Endometrial microvascular endothelial cells (primary cell): ENCODE measurements around the gene FBXL7. TPM values are rescaled to one million over a fixed set of nuclear protein-coding genes. Genes with fewer than 3 reads are reported as not detected.

Experiments
- in situ Hi-C: cut with HindIII; loops from 2 replicates; pipeline ENCODE4 v1.10.0; 2017; ENCODE audit warnings: low sequenced_read_pairs, low pct_unique_long_range_greater_than_20kb; ENCODE audit errors: inconsistent ontology term
- total RNA-seq: library from RNA; depleted of rRNA; stranded (reverse); fragments of >200 nt; gene quantifications from one replicate; pipeline ENCODE4 v1.2.3, GENCODE V29; 2015; ENCODE audit errors: inconsistent ontology term

Gene FBXL7
- total RNA-seq, 1 donor from 2014 or later, result 16.0 TPM

DNA sequence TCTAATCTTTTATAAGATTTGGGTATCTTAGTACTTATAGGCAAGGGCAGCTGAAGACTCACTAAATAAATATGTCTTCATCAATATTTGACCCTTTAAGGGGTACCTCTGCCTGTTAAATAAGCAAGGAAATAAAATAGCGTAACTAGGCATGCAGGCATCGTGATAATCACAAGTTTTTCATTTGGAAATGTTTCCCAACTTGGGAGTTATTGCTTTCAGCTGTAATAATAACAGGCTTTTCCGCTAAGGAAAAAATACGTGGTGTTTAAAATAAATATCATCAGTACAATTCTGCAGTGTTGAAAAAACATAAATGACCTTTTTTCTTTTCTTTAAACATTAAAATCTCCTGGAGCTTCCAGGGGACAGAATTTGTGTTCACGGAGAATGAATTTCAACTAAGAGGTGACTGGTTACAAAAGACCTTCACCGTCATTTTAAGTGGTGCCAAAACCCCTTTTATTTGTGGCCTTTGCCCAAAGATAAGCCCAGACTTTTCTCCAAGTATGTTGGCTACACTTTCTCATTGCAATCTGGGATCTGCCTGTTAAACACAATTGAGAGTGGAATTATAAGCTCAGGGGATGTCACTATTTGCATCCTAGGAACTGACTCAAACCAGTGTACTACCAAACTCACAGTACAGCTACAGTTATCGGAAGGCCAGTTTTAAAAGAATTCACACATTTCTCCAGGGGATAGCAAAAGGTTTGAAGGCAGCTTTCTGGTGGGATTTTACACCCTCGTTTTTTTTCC is 218.6 kb downstream of the FBXL7 start:
- in situ Hi-C loops, result no loop called here

DNA sequence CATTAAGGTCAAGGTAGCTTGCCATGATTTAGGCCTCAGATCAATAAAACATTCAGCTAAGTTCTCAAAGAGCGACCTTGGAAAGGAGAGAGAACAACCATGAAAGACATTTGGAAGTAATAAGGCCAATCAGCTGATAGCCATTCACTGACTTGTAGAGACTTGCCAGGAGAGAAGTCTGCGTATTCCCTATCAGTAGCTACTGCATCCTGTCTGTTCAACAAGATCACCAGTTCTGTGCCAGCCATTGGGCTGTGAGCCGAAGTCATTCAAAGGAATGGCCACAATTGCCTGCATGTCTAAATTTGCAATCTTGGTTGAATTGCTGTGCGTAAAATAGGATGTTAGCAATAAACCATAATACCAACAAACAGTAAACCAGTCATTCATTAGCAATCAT is 219.8 kb downstream of the FBXL7 start:
- in situ Hi-C loops, result no loop called here

DNA sequence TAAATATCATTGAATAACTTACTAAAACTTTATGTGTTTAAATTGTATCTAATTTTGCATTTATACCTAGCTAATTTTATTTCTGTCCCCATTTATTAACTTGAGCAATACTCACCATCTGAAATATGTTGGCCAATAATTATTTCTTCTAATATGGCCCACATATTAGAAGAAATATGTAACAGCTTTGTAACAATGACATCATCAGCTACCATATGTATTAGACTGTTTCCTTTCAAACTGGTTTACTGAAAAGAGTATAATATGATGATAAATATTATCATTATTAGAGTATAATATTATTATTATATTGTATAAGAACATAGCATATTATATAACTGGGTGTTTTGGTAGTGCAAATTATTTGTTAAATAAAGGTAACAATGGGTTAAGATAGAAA is 220.5 kb downstream of the FBXL7 start:
- in situ Hi-C loops, result no loop called here

DNA sequence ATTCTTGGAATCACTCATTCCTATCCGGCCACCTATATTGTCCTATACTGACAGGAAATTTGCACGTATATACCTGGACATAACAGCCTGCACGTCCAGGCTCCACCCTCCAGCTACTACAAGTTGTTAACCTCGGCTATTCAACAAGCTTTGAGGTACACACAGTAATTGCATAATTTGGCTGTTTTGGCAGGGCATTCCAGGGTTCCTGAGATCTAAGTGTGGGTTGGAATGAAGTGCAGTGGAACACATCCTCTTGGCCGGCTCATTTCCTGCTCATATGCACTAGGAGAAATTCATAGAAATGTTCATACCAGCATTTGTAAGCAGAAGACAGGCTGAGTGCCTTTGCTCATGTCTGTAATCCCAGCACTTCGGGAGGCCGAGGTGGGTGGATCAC is 222.3 kb downstream of the FBXL7 start:
- in situ Hi-C loops, result no loop called here

DNA sequence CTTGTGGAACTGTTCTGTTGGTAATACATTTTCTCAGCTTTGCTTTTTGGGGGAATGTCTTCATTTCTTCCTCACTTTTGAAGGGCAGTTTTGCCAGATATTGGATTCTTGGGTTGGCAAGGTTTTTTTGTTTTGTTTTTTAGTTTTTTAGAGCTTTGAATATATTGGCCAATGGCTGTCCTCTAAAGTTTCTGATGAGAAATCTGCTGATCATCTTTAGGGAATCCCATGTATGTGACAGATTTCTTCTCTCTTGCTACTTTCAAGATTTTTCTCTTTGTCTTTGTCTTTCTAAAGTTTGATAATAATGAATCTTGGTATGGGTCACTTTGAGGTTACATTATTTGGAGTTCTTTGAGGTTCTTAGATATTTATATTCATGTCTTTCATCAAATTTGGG is 227.4 kb downstream of the FBXL7 start:
- in situ Hi-C loops, result no loop called here

DNA sequence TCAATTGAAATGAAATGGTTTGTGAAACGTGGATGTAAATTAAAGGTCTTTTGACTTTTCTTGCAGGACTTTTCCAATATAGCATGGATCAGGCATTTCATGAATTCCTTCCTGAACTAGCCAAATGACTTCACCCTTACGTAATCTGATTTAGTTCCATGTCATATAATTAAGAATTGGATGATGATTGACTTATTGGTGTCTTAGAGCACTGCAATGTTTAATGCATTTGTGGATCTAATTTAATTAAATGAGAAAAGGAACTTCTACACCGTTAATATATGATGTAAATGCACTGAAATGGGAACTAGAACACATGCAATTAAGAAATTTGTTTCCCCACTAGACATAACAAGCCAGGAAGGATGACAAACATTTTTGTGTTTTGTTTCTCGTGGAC is 228.8 kb downstream of the FBXL7 start:
- in situ Hi-C loops, result no loop called here

DNA sequence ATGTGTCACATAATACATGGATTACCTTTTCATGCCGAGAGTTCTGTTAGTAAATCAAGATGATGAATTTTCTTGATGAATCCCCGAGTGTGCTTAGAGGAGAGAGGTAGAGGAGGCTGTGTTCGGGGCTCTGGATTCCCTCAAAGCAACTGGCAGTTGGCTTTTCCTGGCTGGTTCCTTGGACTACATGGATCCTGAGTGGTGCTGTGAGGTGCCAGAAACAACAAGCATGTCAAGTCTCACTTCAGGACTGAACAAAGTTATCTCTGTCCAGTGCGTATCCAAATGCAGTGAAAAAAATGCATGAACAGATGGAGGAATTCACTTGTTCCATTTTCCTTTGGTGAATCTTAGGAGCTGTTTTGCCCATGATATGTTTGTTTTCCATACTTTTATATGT is 231.7 kb downstream of the FBXL7 start:
- in situ Hi-C loops, result no loop called here

DNA sequence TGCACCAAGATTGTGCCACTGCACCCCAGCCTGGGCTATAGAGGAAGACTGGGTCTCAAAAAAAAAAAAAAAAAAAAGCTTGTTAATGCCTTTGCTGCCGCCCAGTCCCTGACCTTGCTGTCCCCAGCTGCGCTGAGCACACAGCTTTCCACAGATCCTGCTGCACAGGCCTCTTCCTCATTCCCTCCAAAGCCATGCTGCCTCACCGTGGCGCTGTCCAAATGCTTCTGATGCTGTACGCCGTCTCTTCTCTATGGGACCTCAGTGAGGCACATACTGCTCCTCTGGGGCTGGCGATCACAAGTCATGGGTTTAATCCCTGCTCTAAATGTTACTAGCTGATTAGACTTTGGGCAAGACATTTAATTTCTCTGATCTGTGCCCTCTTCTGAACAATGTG is 234.1 kb downstream of the FBXL7 start:
- in situ Hi-C loops, result no loop called here

DNA sequence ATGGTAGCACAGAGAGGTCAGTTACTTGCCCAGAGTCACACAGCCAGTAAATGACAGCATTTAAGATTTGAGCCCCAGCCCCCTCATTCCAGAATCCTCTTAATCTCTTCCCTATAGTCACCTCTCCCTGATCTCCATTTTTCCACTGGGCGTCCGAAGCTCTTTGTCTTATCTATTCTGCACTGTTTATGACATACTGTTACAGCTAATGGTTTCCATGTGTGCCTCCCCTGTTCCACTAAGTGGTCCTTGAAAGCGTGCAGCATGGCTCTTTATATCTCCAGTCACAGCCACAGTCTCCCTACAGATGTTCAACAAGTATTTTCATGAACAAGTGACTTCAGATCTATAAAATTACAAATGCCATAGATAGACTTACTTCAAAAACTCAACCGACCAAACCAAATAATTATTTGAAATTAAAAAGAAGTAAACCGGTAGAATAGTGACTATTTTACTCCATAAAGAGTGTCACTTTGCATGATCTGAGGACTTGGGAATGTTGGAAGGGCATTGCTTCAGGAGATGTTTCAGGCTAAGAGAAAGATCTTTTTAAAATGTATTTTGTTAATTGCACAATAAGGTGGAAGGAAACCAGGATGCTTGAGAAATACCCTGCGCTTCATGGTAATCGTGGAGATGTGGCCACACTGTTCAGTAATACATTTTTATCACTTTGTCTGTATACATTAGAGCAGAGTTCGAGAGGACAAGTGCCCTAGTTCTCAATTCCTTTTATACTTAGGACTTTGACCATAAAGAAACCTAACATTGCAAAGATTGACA is 237.2 kb downstream of the FBXL7 start:
- in situ Hi-C loops, result no loop called here

DNA sequence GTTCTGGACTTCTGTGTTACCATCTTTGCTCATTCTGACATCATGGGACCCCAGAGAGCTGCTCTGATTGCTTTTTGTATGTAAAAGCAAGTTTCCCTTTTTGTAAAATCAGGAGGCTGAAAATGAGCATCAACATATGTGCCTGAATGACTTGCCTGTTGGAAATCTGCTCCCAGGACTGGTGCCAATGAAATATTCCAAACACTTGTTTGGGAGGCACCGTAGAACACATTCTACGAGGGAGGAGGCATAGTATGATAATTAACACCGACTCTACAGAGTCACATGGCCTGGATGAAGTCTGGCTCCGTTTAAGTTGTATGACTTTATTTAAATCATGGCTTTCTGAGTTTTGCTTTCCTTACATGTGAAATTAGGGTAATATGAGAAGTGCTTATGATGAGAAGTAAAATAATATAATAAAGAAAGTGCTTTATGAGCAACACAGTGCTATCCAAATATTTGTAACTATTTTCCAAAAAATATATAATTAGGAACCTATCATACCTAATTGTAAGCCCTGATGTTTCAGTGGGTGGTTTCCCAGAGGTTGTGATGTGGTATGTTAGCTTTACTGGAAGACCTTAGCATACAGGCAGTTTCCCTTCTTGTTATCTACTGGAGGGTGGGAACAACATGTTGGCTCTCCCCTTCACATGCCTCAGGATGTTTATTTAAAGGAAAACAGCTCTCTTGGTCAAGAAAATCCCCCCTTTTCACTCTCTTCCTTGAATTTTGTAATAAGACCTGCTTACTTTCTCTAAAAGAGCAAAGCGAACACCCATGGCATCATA is 238.1 kb downstream of the FBXL7 start:
- in situ Hi-C loops, result no loop called here

DNA sequence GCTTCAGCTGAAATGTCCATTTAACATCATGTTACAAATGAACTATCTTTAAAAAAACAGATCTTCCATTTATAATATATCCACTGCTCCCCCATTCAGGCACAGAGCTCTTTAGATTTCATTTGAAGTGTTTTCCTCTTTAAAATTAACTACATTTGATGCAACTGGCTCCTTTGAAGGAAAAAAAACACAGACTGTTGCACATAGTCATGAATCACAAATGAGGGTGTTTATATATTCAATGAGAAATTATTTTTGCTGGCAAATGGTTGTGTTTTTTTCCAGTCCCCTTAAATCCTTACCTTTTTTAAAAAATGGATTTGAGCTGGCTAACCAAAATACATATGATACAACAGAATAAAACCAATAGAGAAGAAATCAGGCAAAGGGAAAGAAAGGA is 240.4 kb downstream of the FBXL7 start:
- in situ Hi-C loops, result no loop called here

DNA sequence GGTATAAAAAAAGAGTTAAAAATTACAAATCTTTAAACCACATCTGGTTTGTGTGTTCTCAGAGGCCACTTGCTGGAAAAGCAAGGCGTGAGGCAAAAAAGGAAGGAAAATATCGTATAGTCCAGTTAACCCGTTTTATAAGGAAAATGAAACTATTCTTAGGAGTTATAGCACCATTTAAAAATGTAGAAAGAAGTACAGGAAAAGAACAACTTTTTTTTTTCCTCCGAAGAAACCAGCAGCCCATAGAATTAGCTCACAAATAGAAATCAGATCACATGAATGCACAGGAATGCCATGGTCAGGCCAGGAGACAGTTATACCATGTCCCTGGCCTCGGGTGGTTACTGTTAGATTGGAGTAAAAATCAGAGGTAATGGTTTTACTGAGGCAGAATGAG is 241.6 kb downstream of the FBXL7 start:
- in situ Hi-C loops, result no loop called here

DNA sequence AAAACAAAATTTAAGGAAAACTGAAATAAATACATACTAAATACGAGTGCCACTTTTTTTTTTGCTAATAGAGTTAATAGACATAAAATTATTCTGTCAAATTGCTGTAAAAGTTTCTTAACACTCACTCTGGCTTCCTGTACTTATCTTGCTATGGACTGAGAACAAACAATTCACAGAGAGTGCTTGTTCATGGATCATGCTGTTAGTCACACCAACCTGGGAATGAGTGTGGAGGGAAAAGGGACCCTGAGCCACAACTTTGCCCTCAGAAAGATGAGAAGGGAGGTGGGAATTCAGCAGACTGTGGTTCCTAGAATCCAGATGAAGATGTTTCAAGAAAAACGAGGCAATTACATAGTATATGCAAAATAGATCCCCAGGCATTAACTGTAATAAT is 246.9 kb downstream of the FBXL7 start:
- in situ Hi-C loops, result no loop called here

DNA sequence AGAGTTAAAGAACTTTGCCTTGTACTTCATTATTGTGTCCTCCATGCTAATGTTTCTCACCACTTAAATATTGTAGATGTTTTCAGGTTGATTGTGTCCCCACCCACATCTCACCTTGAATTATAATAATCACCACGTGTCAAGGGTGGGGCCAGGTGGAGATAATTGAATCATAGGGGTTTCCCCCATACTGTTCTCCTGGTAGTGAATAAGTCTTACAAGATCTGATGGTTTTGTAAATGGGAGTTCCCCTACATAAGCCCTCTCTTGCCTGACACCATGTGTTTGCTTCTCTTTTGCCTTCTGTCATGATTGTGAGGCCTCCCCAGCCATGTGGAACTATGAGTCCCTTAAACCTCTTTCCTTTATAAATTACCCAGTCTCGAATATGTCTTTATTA is 248.3 kb downstream of the FBXL7 start:
- in situ Hi-C loops, result no loop called here

DNA sequence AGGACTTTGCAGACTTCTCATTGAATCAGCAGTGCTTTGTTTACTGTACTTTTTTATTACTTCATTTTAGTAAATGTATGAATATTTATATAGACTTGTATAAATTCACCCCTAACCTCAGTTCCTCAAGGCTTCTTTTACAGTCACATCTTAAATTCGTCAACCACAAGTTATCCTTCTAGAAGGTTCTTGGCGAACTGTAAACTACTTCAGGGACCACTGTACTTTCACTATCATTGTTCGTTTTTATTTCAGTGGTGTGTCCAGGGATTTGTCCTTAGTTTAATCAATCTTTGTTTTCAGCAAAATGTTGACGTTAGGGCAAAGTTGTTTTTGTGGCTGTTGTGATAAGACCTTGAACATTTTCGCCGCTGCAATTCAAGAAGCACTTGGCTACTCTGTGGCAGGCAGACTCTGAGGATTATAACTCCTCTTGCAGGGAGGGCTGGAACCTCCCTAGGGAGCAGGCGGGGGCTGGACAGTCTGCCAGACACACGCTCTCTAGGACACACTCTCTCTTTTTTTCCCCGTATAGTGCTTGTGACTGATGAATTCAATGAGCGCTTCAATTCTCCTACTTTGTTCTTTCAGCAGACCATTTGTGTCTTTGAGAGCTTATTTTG is 252.8 kb downstream of the FBXL7 start:
- in situ Hi-C loops, result no loop called here

DNA sequence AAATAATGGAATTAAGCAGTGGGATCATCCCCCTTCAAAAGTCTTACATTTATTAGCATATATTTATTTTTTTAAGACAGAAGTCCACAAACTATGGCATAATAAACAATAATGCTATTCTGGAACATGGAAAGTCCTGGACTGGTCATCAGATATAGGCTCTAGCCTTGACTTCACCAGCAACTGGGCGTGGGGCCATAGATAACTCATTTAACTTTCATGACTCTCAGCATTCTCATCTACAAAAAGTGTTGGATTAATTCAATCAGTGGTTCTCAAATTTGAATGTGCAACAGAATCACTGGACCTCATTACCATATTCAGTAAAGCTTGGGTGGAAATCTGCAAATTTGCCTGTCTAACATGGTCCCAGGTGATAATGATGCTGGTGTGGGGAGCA is 253.8 kb downstream of the FBXL7 start:
- in situ Hi-C loops, result no loop called here

DNA sequence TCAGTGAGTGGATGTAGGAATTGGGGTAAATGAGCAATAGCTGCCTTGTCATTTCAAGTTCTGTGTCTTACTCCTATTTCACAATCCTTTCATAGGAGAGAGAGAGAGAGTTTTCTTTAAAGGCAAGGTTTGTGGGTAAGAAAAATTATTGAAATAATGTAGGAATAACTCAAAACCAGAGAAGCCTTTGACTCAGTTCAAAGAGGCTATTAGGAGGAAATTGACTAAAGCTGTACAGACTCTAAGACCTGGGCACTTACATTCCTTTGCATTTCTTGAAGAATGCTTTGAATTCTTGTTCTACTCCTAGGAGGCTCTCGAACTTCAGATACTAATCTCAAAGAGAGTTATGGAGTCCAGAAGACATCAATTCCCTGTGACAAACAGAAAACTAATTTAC is 257.1 kb downstream of the FBXL7 start:
- in situ Hi-C loops, result no loop called here

DNA sequence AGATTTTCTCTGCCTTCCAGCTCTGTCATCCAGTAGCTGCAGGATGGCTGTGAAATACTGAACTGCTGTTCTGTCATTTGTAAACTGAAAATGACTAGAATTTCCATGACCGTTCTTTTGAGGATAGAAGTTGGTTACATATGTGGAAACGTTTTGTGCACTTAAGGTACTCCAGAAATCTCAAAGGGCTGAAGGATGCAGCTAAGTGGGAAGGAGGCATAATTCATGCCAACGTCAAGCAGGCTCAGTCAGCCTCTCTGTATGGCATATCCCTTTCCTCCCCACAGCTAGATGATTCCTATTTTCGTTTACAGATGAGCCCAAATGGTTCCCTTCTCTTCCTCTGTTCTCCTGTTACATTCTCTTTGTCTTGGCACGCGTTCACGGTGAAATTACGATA is 257.6 kb downstream of the FBXL7 start:
- in situ Hi-C loops, result no loop called here

DNA sequence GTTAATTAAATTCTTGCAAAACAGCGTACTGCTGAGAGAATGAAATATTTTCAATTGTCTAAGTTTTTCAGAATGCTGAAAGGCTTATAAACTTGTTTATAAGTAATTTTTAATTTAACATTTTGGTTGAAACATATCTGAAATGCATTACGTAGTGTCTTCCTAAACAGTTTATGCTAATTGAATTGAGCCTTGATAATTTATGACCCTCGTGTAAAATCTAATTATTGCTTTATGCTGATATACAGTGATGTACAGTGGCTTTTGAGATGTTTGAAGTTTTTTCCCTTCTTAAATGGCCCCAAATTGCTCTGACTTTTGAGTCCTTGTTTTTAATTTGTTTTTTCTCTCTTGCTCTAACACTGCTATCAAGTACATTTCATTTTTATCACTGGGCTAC is 262.7 kb downstream of the FBXL7 start:
- in situ Hi-C loops, result no loop called here
